GM19372 (cell line): ENCODE measurements around the gene GNG2.

Experiments used
- ATAC-seq: cut with Tn5 transposase; IDR thresholded peaks from one replicate; pipeline ENCODE4 v1.9.1; 2021; ENCODE audit warnings: mild to moderate bottlenecking, low read depth, moderate library complexity; ENCODE audit not compliant: unreplicated experiment

GNG2 gene

DNA sequence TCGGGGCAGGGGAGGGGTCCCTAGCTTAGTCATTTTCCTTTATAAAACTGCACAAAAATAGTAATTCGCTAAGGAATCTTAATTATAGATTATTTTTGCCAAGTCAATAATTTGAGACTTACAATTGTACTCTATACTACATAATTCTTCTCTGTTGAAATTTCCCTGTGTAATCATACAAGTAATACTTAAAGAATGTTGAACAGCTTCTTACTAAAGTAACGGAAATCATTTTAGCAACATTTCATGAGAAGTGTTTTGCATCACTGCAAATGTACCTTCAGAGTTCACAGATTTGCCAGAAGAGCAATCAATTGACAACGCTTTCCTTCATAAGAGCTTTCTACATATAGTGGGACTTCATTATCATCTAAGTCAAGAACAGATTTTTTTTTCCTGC is 7.9 kb upstream of the GNG2 start:
- no peak for ATAC-seq

DNA sequence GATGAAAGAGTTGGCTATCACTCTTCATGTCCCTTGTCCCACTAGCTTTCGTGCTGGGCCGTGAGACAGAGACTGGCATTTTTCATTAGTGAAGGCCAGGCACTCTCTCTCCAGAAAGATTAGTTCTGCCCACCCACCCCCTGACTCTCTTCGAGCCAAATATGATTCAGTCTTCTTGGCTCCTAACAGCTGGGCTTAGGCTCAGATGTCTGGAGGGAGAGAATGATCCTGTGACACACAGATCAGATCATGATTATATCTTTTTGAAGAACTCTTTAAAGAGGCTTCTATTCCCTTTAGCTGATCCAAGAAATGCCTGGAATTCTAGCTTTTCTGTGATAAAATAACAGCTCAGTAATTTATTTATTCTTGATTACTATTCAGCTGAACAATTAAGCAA is 5.2 kb upstream of the GNG2 start:
- ATAC-seq: no peak

DNA sequence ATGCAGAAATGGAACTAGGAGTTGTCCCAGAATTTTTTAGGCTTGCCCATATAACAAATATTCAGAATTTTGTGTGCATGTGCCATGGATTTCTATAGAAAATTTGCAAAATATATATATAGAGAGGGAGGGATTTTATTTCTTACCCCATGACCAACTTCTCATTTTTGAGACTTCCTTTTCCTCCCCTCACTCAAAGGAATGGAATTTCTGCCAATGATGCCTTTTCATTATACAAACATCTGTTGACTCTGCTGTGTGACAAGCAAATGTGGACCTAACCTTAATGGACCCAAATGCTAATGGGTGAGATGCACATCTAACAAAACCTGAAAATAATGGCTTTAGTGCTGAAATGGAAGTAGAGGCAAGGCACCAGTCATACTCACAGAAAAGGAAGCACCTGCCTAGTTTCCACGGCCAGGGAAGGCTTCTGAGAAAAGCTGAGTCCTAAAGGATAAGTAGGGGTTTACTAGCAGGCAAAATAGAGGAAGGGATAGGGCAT is 3.6 kb upstream of the GNG2 start:
- no peak for ATAC-seq

DNA sequence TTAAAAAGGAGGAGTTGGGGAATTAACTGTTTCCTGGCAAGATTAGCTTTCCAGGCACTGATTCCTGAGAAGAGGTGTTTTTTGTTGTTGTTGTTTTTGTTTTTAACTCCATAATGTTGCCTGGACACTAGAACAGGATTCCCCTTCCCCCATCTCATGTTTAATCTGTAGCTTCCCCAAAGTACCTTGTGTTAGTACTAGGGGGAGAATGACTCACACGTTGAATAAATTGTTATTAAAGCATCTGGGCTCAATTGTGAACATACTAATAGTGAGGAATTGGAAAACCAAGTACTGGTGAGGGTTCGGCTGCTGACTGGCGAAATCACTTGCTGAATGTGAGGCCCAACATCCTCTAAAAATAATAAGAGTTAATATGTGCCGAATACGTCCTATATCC is 1.3 kb upstream of the GNG2 start:
- ATAC-seq: no peak

DNA sequence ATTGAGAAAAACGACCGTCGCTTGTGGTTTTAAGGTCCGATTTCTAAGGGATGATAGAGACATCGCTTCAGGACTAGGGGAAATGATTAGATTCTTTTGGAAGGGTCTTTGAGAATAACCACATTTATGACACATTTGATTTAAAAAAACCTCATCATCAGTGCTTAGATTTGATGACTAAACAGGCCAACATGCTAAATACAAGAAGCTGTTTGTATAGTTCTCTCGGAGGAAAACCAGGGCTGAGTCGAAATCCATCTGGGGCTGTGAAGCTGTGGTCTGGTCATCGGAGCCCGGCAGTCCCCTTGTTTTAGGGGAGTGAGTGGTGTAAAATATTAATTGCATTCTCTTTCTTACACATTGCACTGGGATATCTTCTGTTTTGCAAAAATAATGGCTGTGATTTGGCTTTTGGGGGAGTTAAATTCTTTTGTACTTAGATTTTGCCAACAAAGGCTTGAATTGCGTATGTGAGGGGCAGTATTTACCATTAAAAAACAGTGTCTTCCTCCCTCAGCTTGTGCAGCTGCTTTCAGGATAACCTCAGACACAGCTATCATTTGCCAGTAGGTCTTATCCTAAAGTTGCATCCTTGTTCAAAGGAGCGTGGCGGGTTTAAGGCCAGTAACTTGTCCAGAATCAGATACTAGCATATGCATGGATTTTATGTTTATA is 550 bp downstream of the GNG2 start:
- peak; percentile 25 for ATAC-seq

DNA sequence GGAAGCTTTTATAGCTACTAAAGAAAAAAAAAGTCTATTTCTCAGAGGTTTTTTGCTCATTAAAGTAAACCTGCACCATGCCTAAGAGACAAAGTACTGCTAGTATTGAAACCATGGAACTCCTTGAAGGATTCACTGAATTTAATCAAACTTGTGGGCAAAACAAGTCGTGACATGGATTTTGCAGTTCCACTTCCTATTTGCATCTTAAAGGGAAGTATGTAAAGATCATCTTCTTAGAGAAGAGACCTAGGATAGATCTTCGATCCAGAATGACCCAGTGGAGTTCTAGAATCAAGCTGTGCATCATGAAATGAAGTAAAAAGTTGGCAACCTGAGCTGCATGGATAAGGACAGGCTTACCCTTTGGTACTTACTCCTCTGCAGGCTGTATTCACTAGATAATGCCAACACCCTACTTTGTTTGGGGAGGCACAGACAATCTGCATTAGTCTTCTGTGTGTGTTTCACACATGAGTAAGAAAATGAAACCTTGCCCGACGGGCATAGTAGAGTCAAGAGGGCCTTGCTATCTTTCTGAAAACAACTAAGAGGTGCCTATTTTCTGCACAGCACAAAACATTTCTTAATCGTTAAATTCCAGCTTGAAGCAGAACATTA is 1.9 kb downstream of the GNG2 start:
- no peak for ATAC-seq

DNA sequence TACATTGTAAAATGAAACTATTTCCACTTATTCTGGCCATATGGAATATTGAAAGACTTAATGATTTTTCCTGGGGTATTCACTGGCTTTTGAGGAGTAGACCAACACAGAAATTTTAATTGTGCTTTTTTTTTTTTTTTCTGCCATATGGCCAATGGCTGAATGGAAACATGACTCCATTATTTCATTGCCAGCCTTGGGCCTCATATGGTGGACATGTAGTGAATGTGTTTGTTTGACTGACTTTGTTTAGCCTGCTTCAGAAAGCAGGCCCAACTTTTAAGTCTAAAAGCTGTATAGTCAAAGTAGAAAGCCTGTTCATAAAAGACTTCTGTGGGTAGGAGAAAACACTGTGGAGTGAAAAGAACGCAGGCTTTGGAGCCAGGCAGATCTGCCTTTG is 2.4 kb downstream of the GNG2 start:
- ATAC-seq: no peak

DNA sequence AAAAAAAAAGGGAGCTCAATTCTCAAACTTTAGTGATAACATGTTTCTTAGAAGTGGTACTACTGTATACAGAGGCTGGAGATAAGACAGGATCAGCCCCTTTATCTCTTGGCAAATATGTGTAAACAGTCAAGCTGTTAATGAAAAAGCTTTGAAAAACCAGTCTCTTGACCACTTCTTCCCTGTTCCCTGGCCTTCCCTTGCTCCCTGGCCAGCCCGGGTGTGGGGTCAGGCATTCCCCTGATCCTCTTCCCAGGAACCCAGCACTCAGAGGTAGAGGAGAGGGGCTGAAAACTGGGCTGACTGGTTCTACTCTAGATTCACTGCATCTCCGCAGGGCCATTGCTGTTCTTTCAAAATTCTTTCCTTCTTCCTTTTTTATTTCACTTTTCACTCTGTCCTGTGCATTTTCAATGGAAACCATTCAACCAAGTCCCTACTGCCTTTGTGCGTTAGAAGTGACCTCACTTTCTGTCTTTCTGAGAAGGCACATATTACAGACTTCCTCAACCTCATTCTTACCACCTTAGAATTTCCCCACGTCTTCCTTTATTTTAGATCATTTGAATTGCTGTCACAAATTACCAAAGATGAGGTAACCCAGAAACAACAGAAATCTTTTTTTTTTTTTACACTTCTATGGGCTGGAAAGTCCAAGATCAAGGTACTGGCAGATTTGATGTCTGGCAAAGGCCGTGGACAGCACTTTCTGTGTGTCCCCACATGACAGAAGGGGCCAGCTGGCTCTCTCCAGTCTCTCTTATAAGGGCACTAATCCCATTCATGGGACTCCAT is 5.7 kb downstream of the GNG2 start:
- no peak for ATAC-seq

DNA sequence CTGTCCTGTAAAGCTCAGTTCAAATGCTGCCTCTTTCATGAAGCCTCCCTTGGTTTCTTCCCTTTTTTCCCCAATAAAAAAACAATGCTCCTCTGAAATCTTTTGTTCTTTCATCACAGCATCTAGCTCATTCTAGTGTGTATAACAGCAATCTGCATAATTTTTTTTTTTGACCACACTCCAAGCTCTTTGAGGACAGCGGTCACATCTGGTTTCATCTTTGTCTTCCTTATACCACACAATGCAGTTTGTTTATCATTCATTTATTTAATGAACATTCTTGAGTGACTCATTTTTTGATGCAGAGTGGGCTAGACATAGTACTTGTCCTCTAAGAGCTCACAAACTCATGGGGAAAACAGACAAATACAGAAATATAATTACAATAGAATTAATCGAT is 7.3 kb downstream of the GNG2 start:
- ATAC-seq: no peak

DNA sequence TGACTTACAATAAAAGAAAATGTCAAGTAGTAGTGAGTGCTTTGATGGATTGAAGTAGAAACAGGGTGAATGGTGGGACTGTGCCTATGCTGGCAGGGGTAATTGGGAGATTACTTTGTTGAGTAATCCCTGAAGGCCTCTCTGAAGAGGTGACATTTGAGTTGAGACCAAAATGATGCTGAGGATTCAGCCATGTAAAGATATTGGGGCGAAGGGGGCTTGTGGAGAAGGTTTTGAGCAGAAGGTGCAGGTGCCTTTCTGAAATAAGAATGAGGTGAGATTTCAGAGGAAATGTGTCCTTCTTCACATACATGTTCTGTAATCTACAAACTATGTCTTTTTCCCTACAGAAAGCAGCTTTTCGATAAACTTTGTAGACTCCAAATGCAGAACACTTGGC is 8.0 kb downstream of the GNG2 start:
- ATAC-seq: no peak

DNA sequence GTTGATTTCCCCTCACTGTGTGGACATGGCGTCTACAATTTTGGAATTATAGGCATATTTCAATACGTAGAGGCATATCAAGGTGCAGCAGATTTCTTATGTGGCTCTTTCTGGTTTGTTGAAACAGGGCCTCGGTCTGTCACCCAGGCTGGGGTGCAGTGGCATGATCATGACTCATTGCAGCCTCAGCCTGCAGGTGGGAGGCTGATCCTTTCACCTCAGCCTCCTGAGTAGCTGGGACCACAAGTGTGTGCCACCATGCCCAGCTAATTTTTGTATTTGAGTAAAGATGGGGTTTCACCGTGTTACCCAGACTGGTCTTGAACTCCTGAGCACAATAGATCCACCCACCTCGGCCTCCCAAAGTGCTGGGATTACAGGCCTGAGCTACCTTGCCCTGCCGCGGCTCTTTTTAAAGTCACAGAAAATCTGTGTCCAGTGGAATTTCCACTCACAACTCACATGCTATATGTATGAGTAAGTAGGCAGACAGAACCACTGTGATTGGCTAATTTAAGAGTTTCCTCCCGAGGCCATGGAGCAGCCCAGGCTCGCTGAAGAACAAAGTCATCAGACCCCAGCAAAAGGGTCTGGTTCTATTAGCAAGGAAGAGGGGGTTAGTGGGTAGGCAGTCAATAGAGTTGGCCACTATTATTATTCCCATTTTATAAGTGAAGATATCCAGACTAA is 9.1 kb downstream of the GNG2 start:
- no peak for ATAC-seq

DNA sequence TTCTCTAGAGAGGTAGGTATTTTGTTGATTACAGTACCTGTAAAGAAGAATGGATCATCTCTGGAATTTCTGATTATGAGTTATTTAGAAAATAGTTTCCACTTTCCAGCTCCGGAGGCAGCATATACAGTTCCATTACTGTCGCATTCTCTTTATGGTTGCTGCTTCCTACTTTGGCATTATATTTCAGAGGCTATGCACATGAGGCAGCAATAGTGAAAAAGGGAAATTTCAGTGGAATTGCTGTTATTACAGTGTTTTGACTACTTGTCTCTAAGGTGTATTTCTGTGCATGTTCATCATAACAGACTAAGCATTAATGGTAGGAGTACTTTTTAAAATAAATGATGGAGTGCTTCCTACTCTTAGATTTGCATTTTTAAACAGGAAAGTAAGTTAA is 10.2 kb downstream of the GNG2 start:
- no peak for ATAC-seq

DNA sequence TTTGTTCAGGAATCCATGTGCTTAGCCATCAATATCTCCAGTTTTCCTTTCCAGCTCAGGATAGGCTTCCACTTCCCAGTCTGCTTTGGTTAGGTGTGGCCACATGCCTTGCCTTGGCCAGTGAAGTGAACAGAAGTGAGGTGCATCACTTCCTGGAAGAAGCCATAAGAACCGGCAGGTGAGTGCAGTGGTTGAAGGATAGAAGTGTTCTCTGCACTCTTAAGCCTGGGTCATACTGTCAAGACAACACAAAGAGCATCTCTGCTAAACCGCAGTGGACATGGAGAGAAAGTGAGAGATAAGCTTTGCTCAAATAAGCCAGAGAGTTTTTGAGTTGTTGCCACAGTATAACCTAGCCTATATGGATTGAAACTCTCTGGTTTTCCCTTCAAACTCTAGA is 11.4 kb downstream of the GNG2 start:
- no peak for ATAC-seq

DNA sequence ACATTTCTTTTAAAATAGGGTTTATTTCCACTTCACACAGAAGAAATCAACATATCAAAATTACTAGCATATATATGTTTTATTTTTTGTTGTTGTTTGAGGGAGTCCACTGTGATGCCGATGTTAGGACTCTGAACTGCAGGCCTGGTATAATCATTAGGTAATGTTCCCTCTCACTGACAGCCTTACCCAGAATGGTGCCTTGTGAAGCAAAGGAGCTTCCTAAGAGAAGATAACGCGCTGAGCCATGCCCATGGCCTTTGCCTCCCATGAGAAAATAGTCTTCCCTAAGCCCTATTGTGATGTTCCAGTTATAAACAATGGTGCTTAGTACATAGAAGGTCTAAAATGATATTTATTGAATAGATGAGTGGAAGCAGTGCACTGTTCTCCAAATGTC is 12.0 kb downstream of the GNG2 start:
- ATAC-seq: no peak

DNA sequence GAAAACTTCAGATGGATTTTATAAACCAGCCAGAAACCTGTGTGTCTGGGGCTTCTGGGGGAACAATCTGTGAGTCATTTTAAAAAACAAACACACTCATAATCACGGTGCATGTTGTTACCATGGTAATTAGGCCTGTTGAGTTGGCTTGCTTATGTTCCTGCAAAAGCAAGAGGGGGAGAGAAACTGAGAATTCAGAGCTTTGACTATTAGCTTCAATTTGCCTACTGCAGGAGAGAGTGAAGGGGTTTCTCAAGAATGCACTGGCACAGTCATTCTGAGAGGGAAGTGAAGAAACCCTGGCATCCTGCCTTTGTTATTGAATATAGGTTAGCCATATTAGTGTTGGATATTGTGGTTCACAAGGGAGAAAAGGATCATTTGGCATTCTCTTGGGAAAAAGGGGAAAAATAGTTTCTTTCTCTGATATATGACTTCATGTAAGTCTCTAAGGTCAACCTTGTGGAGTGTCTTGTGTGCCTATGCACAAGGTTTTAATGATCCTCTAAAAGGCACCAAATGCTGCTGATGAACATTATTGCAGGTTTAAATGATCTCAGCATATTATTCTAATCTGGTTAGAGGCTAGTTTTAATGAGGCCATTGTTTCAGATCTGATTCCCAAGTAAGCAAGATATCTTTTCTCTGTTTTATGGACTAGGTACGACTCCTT is 12.9 kb downstream of the GNG2 start:
- ATAC-seq: peak; percentile 79

DNA sequence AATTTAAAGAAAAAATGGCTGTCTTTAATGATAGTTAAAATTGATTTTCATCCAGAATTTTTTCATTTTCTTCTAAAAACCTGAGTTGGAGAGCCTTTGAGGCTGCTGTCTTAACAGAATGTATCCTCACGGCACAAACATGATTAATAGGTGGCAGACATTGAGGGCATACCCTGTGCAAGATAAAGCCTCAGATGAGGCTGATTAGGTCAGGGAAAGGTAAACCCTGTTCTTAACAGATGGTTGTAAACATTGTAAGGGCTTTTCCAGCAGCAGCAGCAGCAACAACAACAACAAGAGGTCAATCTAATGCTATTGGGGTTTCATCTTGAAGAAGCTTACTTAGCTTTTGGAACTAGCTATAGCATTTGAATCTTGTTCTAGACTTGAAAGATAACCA is 17.4 kb downstream of the GNG2 start:
- ATAC-seq: no peak

DNA sequence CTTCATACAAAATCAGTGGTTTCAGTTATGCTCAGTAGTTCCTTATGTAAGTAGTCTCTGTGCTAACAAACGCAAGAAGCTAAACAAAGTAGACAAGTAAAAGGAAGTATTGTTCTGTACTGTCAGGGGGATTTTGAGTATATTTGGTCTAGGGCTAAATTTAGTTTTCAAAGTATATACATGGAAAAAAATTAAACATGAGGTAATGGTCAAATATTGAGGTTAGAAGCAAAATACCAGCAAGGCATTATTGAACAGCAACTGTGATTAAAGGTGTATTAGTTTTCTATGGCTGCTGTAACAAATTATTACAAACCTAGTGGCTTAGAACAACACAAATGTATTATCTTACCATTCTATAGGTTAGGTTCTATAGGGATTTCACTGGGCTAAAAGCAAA is 18.8 kb downstream of the GNG2 start:
- ATAC-seq: no peak

DNA sequence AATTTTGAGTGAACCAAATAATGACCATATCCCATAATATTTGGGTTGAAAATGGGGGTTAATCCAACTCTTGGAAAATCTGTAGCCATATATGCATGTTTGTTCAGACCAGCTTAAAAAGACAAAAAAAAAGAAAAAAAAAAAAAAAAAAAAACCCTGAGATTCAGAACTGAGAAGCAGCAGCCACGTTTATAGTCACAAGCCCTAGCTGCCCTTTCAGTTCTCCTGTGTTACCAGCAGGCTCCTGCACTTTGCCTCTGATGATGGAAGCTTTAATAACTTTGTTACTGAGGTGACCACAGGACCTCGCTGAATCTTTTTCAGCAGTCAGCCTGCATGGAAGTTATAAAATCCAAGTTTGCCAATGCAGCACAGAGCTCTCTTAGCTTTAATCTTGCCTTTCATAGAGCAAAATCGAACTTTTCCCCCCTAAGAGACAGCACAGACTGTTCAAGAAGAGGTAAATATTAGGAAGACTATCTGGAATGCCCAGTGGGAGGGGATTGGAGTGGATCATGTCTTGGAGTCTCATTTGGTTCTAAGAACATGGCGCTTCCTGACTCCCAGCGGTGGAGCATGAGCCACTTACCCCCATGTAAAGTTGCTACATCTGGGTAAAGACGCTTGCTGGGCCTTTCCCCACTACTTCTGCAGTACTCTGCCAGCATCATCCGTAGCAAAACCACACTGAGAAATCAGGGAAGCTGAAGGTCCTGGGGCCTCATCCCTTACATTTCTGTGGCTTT is 20.6 kb downstream of the GNG2 start:
- ATAC-seq: no peak

DNA sequence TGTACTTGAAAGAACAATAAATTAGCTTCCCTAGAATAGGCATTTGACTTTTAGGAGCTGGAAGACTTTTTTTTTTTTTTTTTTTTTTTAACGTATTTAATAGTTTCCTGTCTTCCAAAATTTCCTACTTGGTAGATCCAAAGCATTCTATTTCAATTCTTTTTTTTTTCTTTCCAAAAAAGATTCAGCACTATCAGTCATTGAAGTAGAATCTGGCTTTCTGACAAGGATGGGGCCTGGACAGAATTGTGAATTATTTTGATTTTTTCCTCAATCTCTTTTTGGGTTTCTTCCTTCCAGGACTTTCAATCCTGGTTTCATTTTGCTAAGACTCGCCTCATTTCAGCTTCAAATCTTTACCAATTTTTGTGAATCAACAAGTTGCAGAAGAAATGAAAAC is 21.2 kb downstream of the GNG2 start:
- no peak for ATAC-seq

DNA sequence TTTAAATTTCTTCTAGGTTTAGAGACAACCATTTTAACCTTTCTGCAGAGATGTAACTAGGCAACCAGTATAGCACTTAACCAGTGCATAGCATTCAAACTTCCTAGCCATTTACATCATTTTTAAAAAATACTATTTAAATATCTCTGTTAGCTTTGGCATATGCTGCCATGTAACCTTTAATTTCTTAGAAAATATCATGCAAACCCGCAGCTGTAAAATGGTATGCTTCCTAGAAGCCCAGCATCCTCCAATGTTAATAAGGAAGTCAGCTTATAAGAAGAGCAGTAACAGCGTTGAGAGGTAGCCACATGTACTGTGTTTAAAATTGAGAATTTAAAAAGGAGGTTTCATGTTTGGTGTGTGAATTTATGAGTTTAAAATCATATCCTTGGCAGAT is 22.8 kb downstream of the GNG2 start:
- ATAC-seq: no peak
